HG02759 (cell line): Measurements from ENCODE around the gene KLK11.

Source experiments
- ATAC-seq: cut with Tn5 transposase; IDR thresholded peaks from one replicate; pipeline ENCODE4 v1.9.1; 2021; ENCODE audit warnings: mild to moderate bottlenecking, moderate library complexity; ENCODE audit not compliant: unreplicated experiment

KLK11 gene

DNA sequence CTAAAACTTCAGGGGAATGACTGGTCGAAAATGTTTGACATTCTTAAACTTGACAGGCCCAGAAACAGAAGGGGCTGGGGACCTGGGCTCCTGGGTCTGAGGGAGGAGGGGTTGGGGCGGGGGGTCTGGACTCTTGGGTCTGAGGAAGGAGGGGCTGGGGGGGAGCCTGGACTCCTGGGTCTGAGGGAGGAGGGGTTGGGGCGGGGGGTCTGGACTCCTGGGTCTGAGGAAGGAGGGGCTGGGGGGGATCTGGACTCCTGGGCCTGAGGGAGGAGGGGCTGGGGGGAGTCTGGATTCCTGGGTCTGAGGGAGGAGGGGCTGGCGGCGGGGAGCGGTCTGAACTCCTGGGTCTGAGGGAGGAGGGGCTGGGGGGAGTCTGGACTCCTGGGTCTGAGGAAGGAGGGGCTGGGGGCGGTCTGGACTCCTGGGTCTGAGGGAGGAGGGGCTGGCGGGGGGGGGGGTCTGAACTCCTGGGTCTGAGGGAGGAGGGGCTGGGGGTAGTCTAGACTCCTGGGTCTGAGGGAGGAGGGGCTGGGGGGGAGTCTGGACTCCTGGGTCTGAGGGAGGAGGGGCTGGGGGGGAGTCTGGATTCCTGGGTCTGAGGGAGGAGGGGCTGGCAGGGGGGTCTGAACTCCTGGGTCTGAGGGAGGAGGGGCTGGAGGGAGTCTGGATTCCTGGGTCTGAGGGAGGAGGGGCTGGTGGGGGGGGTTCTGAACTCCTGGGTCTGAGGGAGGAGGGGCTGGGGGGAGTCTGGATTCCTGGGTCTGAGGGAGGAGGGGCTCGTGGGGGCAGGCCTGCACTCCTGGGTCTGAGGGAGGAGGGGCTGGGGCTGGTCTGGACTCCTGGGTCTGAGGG is 51.5 kb downstream of the KLK11 start:
- no peak for ATAC-seq

DNA sequence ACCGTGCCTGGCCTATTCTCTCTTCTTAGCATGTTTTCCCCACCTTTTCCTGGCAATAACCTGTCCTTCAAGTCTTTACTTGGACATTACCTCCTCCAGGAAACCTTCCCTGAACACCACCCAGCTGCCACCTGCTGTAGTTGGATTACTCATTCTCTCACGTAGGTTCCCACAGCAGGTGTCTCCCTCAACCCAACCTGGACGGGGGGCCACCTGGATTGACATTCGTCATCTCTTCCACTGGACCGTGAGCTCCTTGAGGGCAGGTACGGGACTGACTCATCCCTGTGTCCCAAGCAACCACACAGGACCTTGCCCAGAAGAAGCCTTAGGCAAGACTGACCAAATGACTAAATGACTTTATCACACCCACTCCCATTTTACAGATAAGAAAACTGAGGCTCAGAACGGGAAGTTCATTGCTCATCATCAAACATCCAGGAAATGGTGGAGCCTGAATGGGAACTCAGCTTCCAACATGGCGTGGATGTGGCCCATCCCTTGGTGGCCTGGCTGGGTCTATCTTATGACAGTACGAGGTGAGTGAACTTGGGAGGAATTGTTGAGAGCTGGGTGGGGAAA is 53.5 kb downstream of the KLK11 start:
- no peak for ATAC-seq
